PC-3 (cell line): ENCODE measurements around the gene PRDM10.

Source experiments
- EZH2phosphoT487 ChIP-seq: fragments of 300-600 bp; sonication (generic); IDR thresholded peaks from 2 replicates; pipeline ENCODE4 v1.6.1; 2018; ENCODE audit warnings: mild to moderate bottlenecking, antibody characterized with exemption, low read length, borderline replicate concordance
- TF ChIP-seq, protein P1 (sequence below): fragments of 300-600 bp; sonication (generic); conservative IDR thresholded peaks from 2 replicates; pipeline ENCODE4 v1.5.1; 2017; ENCODE audit warnings: antibody characterized with exemption, low read depth, mild to moderate bottlenecking, low read length

GRCh38 chr11:129922674-129923073 lies 80.0 kb downstream of the PRDM10 start:
- TF ChIP-seq EZH2phosphoT487: no peak
- TF ChIP-seq, protein P1, sequence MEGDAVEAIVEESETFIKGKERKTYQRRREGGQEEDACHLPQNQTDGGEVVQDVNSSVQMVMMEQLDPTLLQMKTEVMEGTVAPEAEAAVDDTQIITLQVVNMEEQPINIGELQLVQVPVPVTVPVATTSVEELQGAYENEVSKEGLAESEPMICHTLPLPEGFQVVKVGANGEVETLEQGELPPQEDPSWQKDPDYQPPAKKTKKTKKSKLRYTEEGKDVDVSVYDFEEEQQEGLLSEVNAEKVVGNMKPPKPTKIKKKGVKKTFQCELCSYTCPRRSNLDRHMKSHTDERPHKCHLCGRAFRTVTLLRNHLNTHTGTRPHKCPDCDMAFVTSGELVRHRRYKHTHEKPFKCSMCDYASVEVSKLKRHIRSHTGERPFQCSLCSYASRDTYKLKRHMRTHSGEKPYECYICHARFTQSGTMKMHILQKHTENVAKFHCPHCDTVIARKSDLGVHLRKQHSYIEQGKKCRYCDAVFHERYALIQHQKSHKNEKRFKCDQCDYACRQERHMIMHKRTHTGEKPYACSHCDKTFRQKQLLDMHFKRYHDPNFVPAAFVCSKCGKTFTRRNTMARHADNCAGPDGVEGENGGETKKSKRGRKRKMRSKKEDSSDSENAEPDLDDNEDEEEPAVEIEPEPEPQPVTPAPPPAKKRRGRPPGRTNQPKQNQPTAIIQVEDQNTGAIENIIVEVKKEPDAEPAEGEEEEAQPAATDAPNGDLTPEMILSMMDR: no peak
